Trophoblast cell (in vitro differentiated cells and primary cell): ENCODE data around the gene NOX5.

ENCODE experiments used
- DNase-seq, 2 donors: peaks; one replicate each; pipeline ENCODE4 v3.0.0-alpha.2; 2016
- H2AFZ ChIP-seq: 2 replicates; pipeline ENCODE4 v1.6.1; 2013; ENCODE audit warnings: low read length, moderate library complexity, mild to moderate bottlenecking; ENCODE audit not compliant: insufficient read depth, poor library complexity
- H2AK5ac ChIP-seq: 2 replicates; pipeline ENCODE4 v1.6.1; 2013; ENCODE audit warnings: mild to moderate bottlenecking, low read length
- H2BK120ac ChIP-seq: 2 replicates; pipeline ENCODE4 v1.6.1; 2013; ENCODE audit warnings: low read length, mild to moderate bottlenecking, moderate library complexity; ENCODE audit not compliant: insufficient read depth, poor library complexity
- H2BK12ac ChIP-seq: 2 replicates; pipeline ENCODE4 v1.6.1; 2013; ENCODE audit warnings: mild to moderate bottlenecking, low read length, moderate library complexity
- H2BK5ac ChIP-seq: 2 replicates; pipeline ENCODE4 v1.6.1; 2013; ENCODE audit warnings: low read length, low read depth, moderate library complexity, mild to moderate bottlenecking; ENCODE audit not compliant: poor library complexity
- H3K14ac ChIP-seq: 2 replicates; pipeline ENCODE4 v1.6.1; 2013; ENCODE audit warnings: mild to moderate bottlenecking, low read length
- H3K18ac ChIP-seq: 2 replicates; pipeline ENCODE4 v1.6.1; 2013; ENCODE audit warnings: mild to moderate bottlenecking, low read length
- H3K23ac ChIP-seq: 2 replicates; pipeline ENCODE4 v1.6.1; 2013; ENCODE audit warnings: low read length
- H3K27ac ChIP-seq: 2 replicates; pipeline ENCODE4 v1.5.1; 2013; ENCODE audit warnings: low read depth, mild to moderate bottlenecking, inconsistent platforms, low read length, moderate library complexity
- H3K27me3 ChIP-seq: 2 replicates; pipeline ENCODE4 v1.6.1; 2013; ENCODE audit warnings: inconsistent platforms, mild to moderate bottlenecking, low read length, moderate library complexity; ENCODE audit not compliant: insufficient read depth
- H3K36me3 ChIP-seq, 2 experiments: 1 replicate in 1 of 2; 2 replicates in 1 of 2; pipeline ENCODE4 v1.6.1; 2013; ENCODE audit warnings: low read length in 2 of 2, mild to moderate bottlenecking in 2 of 2, moderate library complexity in 1 of 2; ENCODE audit not compliant: insufficient read depth in 2 of 2, control insufficient read depth in 1 of 2
- H3K4ac ChIP-seq: 2 replicates; pipeline ENCODE4 v1.6.1; 2013; ENCODE audit warnings: low read depth, mild to moderate bottlenecking, low read length, moderate library complexity
- H3K4me1 ChIP-seq, 2 experiments: 1 replicate in 1 of 2; 2 replicates in 1 of 2; pipeline ENCODE4 v1.6.1; 2013; ENCODE audit warnings: low read length in 2 of 2, mild to moderate bottlenecking in 2 of 2, moderate library complexity in 1 of 2; ENCODE audit not compliant: insufficient read depth in 2 of 2, control insufficient read depth in 1 of 2
- H3K4me2 ChIP-seq: 2 replicates; pipeline ENCODE4 v1.6.1; 2013; ENCODE audit warnings: inconsistent platforms, mild to moderate bottlenecking, low read length, moderate library complexity
- H3K4me3 ChIP-seq: 2 replicates; pipeline ENCODE4 v1.5.1; 2013; ENCODE audit warnings: mild to moderate bottlenecking, low read depth, low read length, inconsistent platforms
- H3K79me1 ChIP-seq: one replicate; pipeline ENCODE4 v1.6.1; 2013; ENCODE audit warnings: low read length
- H3K79me2 ChIP-seq: 2 replicates; pipeline ENCODE4 v1.6.1; 2013; ENCODE audit warnings: low read length, mild to moderate bottlenecking; ENCODE audit not compliant: control insufficient read depth, insufficient read depth, poor library complexity
- H3K9ac ChIP-seq: 2 replicates; pipeline ENCODE4 v1.6.1; 2013; ENCODE audit warnings: mild to moderate bottlenecking, low read length
- H3K9me3 ChIP-seq: 2 replicates; pipeline ENCODE4 v1.6.1; 2013; ENCODE audit warnings: low read depth, mild to moderate bottlenecking, control low read depth, inconsistent platforms, low read length; ENCODE audit not compliant: insufficient read depth
- H4K12ac ChIP-seq: 2 replicates; pipeline ENCODE4 v1.6.1; 2013; ENCODE audit warnings: low read depth, mild to moderate bottlenecking, low read length, moderate library complexity
- H4K8ac ChIP-seq: 2 replicates; pipeline ENCODE4 v1.6.1; 2013; ENCODE audit warnings: low read depth, mild to moderate bottlenecking, low read length, moderate library complexity
- H4K91ac ChIP-seq: one replicate; pipeline ENCODE4 v1.6.1; 2013; ENCODE audit warnings: low read depth, mild to moderate bottlenecking, low read length, moderate library complexity
- WGBS: extraction: QIAGEN DNeasy Blood & Tissue Kit; methylation state at CpG from one replicate; pipeline ENCODE4 v1.1.7; 2013; ENCODE audit warnings: missing lambda C conversion rate; ENCODE audit not compliant: insufficient read length, insufficient coverage; ENCODE audit errors: extremely low coverage; 5-methylcytosine and 5-hydroxymethylcytosine counted together

NOX5 gene

GRCh38 chr15:68990992-68991500 is 23.4 kb upstream of the NOX5 start:
- Histone ChIP-seq H3K9ac (no peak overlapping the region), H4K12ac (no peak overlapping the region)
- WGBS: no CpG with 5 or more reads among the region's 5 CpGs

DNA sequence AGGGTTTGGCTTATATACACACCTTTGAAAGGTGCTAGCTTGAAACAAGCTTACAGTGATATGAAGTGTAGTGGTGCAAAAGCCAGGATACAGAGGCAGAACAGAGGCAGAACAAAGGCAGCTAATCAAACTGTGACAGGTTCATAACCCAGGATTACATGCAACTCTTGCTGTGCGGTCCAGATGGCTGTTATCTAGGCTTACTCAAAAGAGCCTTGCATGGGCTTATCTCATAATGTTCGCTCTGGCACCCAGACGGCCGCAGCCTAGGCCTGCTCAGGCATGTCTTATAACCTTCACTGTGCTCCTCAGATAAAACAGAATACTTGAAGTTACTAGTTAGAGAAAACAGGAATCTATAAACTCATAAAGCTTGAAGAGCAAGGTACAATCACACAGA is 22.8 kb upstream of the NOX5 start:
- no peak overlapping the region for H4K91ac ChIP-seq
- no peaks in the 10 kb centered on the region for H3K4me1 ChIP-seq
- no peak overlapping the region for H3K9ac ChIP-seq
- H3K9me3 ChIP-seq: peaks cover 4% of the 10 kb centered on the region
- H3K4ac ChIP-seq: no peak overlapping the region
- H2BK120ac ChIP-seq: no peak overlapping the region
- H3K14ac ChIP-seq: no peak overlapping the region
- no peak overlapping the region for H2BK5ac ChIP-seq
- no peak overlapping the region for H2AK5ac ChIP-seq
- no peaks in the 10 kb centered on the region for H3K36me3 ChIP-seq
- no peak overlapping the region for H4K12ac ChIP-seq
- no CpG with 5 or more reads among the region's 4 CpGs for WGBS
- no peak overlapping the region for H3K4me3 ChIP-seq
- H3K18ac ChIP-seq: no peak overlapping the region
- no peak overlapping the region for H3K4me2 ChIP-seq
- H4K8ac ChIP-seq: no peak overlapping the region
- H2BK12ac ChIP-seq: no peak overlapping the region
- no peaks in the 10 kb centered on the region for H3K27me3 ChIP-seq
- DNase-seq: no peak
- no peaks in the 10 kb centered on the region for H3K79me1 ChIP-seq
- H2AFZ ChIP-seq: no peak overlapping the region
- no peaks in the 10 kb centered on the region for H3K79me2 ChIP-seq
- no peak overlapping the region for H3K23ac ChIP-seq
- no peak overlapping the region for H3K27ac ChIP-seq

More at GRCh38 chr15:68990992-68991500, 23.4 kb upstream of the NOX5 start:
- Histone ChIP-seq H3K4me3 (no peak overlapping the region), H4K91ac (no peak overlapping the region), H2BK5ac (no peak overlapping the region), H3K23ac (no peak overlapping the region), H3K4me2 (no peak overlapping the region), H3K27me3 (no peaks in the 10 kb centered on the region), H3K18ac (no peak overlapping the region), H2AFZ (no peak overlapping the region), H3K27ac (no peak overlapping the region), H2AK5ac (no peak overlapping the region), H3K9me3 (peaks cover 4% of the 10 kb centered on the region), H3K14ac (no peak overlapping the region), H3K36me3 (no peaks in the 10 kb centered on the region), H3K79me1 (no peaks in the 10 kb centered on the region), H3K4ac (no peak overlapping the region), H2BK12ac (no peak overlapping the region), H2BK120ac (no peak overlapping the region), H4K8ac (no peak overlapping the region), H3K4me1 (no peaks in the 10 kb centered on the region), H3K79me2 (no peaks in the 10 kb centered on the region)
- DNase-seq: no peak

DNA sequence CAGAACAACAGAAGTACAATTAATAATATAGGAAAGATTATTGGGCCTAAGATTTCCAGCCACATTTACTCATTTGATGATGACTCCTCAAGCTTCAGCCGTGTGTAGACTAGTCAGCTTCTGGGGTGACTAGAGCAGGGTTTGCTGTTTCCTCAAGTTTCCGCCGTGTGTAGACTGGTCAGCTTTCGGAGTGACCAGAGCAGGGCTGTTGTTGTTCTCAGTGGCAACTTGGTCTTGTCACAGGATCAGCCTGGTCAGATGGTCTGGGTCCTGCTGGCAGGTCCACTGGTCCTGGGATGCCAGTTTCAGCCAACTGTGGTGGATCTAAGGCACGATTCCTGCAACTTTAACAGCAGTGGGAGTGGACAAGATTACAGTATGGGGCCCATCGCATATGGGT is 21.8 kb upstream of the NOX5 start:
- H2BK120ac ChIP-seq: no peak overlapping the region
- no CpG with 5 or more reads among the region's 6 CpGs for WGBS

DNA sequence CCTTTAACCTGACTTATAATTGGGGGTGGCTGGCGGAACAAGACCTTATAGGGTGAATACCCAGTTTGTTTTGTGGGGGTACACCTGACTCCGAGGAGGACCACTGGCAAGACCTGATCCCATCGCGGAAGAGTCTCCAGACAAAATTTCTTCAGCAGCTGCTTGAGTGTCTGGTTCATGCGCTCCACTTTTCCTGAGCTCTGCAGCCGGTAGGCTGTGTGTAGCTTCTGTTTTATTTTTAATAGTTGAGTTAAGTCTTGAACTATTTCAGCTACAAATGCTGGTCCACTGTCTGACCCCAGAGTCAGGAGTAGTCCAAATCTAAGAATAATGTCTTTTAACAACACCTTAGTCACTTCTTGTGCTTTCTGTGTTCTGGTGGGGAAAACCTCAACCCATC is 21.2 kb upstream of the NOX5 start:
- Histone ChIP-seq H3K4me2 (no peak overlapping the region), H2BK120ac (no peak overlapping the region), H2BK12ac (no peak overlapping the region), H3K79me2 (no peaks in the 10 kb centered on the region), H4K12ac (no peak overlapping the region), H4K91ac (no peak overlapping the region), H3K4me3 (no peak overlapping the region), H3K18ac (no peak overlapping the region), H3K36me3 (no peaks in the 10 kb centered on the region), H2AK5ac (no peak overlapping the region), H2BK5ac (no peak overlapping the region), H2AFZ (no peak overlapping the region), H3K4me1 (peaks cover 0 to 3% of the 10 kb centered on the region in 2 experiments), H3K79me1 (no peaks in the 10 kb centered on the region), H3K4ac (no peak overlapping the region), H3K27ac (no peak overlapping the region), H3K27me3 (no peaks in the 10 kb centered on the region), H3K9ac (no peak overlapping the region), H3K9me3 (peaks cover 3% of the 10 kb centered on the region), H3K23ac (no peak overlapping the region), H3K14ac (no peak overlapping the region), H4K8ac (no peak overlapping the region)
- DNase-seq: no peak
- WGBS: no CpG with 5 or more reads among the region's 6 CpGs

More for the DNA sequence above, 21.8 kb upstream of the NOX5 start:
- Histone ChIP-seq H3K23ac (no peak overlapping the region), H3K4me3 (no peak overlapping the region), H4K8ac (no peak overlapping the region), H4K12ac (no peak overlapping the region), H3K9ac (no peak overlapping the region), H4K91ac (no peak overlapping the region), H3K27ac (no peak overlapping the region), H3K27me3 (no peaks in the 10 kb centered on the region), H3K79me1 (no peaks in the 10 kb centered on the region), H2BK5ac (no peak overlapping the region), H3K9me3 (peaks cover 4% of the 10 kb centered on the region), H3K18ac (no peak overlapping the region), H3K4me2 (no peak overlapping the region), H2AK5ac (no peak overlapping the region), H3K79me2 (no peaks in the 10 kb centered on the region), H3K14ac (no peak overlapping the region), H2BK12ac (no peak overlapping the region), H3K36me3 (no peaks in the 10 kb centered on the region), H2AFZ (no peak overlapping the region), H3K4ac (no peak overlapping the region), H3K4me1 (no peaks in the 10 kb centered on the region)
- DNase-seq: no peak
